CD8-positive, alpha-beta memory T cell (primary cell): ENCODE results near the gene VPS13C. TPM values are rescaled to one million over a fixed set of nuclear protein-coding genes. Genes with fewer than 3 reads are reported as not detected.
A peak's percentile ranks its signal among the peaks of the same experiment; 100 is the strongest.

Experiments
- CTCF ChIA-PET: fragments of 350-600 bp; sonication (Branson Sonifier 250); formaldehyde crosslinking; loops from one replicate; lab custom pipeline; 2021; ENCODE audit warnings: antibody characterized with exemption; lab: Charles Lee
- POLR2A ChIA-PET: fragments of 350-600 bp; sonication (Branson Sonifier 250); formaldehyde crosslinking; loops from one replicate; lab custom pipeline; 2021; ENCODE audit warnings: antibody characterized with exemption; lab: Charles Lee
- DNase-seq, 5 donors: peaks; one replicate each; pipeline versions ENCODE4 v3.0.0 to v3.0.0-alpha.2; 2020 to 2022; ENCODE audit warnings: mixed read lengths in 1 of 5
- H3K27ac ChIP-seq: one replicate; pipeline ENCODE4 v1.7.0; 2013; ENCODE audit warnings: low read depth, mild to moderate bottlenecking, low read length, moderate library complexity
- H3K27me3 ChIP-seq: 2 replicates; pipeline ENCODE4 v1.7.0; 2013; ENCODE audit warnings: low read length, mild to moderate bottlenecking; ENCODE audit not compliant: insufficient read depth, poor library complexity, severe bottlenecking
- H3K36me3 ChIP-seq: 2 replicates; pipeline ENCODE4 v1.7.0; 2013; ENCODE audit warnings: mild to moderate bottlenecking, low read length, moderate library complexity; ENCODE audit not compliant: insufficient read depth
- H3K4me1 ChIP-seq: 2 replicates; pipeline ENCODE4 v1.7.0; 2013; ENCODE audit warnings: mild to moderate bottlenecking, low read length, moderate library complexity; ENCODE audit not compliant: insufficient read depth
- H3K4me3 ChIP-seq: 2 replicates; pipeline ENCODE4 v1.7.0; 2013; ENCODE audit warnings: mild to moderate bottlenecking, low read length
- H3K9me3 ChIP-seq: 2 replicates; pipeline ENCODE4 v1.7.0; 2013; ENCODE audit warnings: mild to moderate bottlenecking, low read length
- H3K27ac Mint-ChIP-seq, 8 donors: one replicate each; pipeline ENCODE4 v1.8.0; 2020 to 2021; ENCODE audit warnings: mixed read lengths in 8 of 8, mild to moderate bottlenecking in 6 of 8, inconsistent platforms in 3 of 8, moderate library complexity in 3 of 8
- H3K27me3 Mint-ChIP-seq, 2 donors: one replicate each; pipeline ENCODE4 v1.8.0; 2020 to 2021; ENCODE audit warnings: mixed read lengths in 2 of 2, mild to moderate bottlenecking in 1 of 2, moderate library complexity in 1 of 2
- H3K36me3 Mint-ChIP-seq, 3 donors: one replicate each; pipeline ENCODE4 v1.8.0; 2020 to 2021; ENCODE audit warnings: mixed read lengths in 3 of 3, inconsistent platforms in 1 of 3, mild to moderate bottlenecking in 1 of 3
- H3K4me1 Mint-ChIP-seq, 3 donors: one replicate each; pipeline ENCODE4 v1.8.0; 2020 to 2021; ENCODE audit warnings: mixed read lengths in 3 of 3, inconsistent platforms in 1 of 3, mild to moderate bottlenecking in 1 of 3
- H3K4me3 Mint-ChIP-seq, 7 donors: one replicate each; pipeline ENCODE4 v1.8.0; 2020 to 2021; ENCODE audit warnings: mixed read lengths in 7 of 7, mild to moderate bottlenecking in 6 of 7, moderate library complexity in 4 of 7, inconsistent platforms in 2 of 7
- H3K9me3 Mint-ChIP-seq, 5 donors: one replicate each; pipeline ENCODE4 v1.8.0; 2020 to 2022; ENCODE audit warnings: mixed read lengths in 5 of 5, mild to moderate bottlenecking in 3 of 5, moderate library complexity in 2 of 5, inconsistent platforms in 1 of 5
- polyA plus RNA-seq: library from polyadenylated mRNA; unstranded; fragments of 300-500 nt; fragmentation: Illumina TruSeq; gene quantifications from one replicate; pipeline ENCODE4 v1.2.3, GENCODE V29; 2021
- total RNA-seq, 2 experiments: library from RNA; stranded (reverse); gene quantifications; one replicate each; pipeline ENCODE4 v1.2.3, GENCODE V29; 2021

Gene VPS13C
- total and polyA plus RNA-seq, 3 experiments from 2014 or later: 15.8 to 42.9 (median 42.5) TPM

GRCh38 chr15:62059108-62059815 is 985 bp downstream of the VPS13C start:
- POLR2A ChIA-PET: interaction anchor here (0.7 kb wide), 1 partner anchor 14 kb away, joined by 3 read pairs; no protein-coding TSS in a partner anchor
- peak overlapping the region; percentile 83 to 99 (median 97) for H3K27ac Mint-ChIP-seq
- H3K9me3 Mint-ChIP-seq: no peaks in the 10 kb centered on the region

DNA sequence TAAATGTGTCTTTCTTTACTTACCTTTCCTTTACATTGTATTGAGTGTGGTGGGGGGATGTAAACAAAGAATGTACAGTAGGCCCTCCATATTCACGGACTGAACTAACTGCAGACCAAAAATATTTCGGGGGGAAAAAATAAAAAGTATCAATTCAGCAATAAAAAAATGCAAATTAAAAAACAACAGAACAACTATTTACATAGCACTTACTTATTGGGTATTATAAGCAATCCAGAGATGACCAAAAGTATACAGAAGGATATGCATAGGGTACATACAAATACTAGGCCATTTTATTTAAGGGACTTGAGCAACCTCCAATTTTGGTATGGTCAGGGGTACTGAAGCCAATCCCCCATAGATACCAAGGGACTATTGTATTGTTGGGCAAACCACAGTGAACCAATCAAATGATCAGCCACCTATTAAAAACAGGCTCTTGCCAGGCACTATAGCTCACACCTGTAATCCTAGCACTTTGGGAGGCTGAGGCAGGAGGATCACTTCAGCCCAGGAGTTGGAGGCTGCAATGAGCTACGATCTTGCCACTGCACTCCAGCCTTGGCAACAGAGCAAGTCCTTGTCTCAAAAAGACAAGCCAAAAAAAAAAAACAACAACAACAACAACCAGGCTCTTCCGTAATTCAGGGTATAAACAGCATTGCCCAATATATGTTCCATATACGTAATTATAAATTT is 1.8 kb downstream of the VPS13C start:
- POLR2A ChIA-PET: no interaction called here
- Histone ChIP-seq H3K27ac (no peak overlapping the region), H3K36me3 (no peaks in the 10 kb centered on the region), H3K27me3 (no peaks in the 10 kb centered on the region), H3K9me3 (no peaks in the 10 kb centered on the region), H3K4me1 (peaks cover 30% of the 10 kb centered on the region), H3K4me3 (no peak overlapping the region)
- Mint-ChIP-seq H3K4me1 (peaks cover 49 to 81% (median 74%) of the 10 kb centered on the region in 3 donors), H3K36me3 (peaks cover 0 to 23% (median 5%) of the 10 kb centered on the region in 3 donors), H3K27me3 (no peaks in the 10 kb centered on the region), H3K27ac (peak overlapping the region in 7 of 8 donors; percentile 9 to 96 (median 72)), H3K4me3 (peak overlapping the region; percentile 71 to 99 (median 93)), H3K9me3 (no peaks in the 10 kb centered on the region)
- CTCF ChIA-PET: no interaction called here
- DNase-seq: no peak

More at GRCh38 chr15:62059108-62059815, 985 bp downstream of the VPS13C start:
- H3K27me3 ChIP-seq: no peaks in the 10 kb centered on the region
- peak overlapping the region; percentile 91 to 99 (median 94) for H3K4me3 Mint-ChIP-seq
- peaks cover 0 to 23% (median 5%) of the 10 kb centered on the region in 3 donors for H3K36me3 Mint-ChIP-seq
- no peaks in the 10 kb centered on the region for H3K36me3 ChIP-seq
- H3K9me3 ChIP-seq: no peaks in the 10 kb centered on the region
- peak overlapping the region; percentile 95 for H3K4me3 ChIP-seq
- CTCF ChIA-PET: interaction anchor here (1.1 to 4.4 kb wide), 4 partner anchors 15 to 212 kb away, joined by 3 to 45 read pairs (median 4); no protein-coding TSS in a partner anchor
- H3K4me1 Mint-ChIP-seq: peaks cover 45 to 77% (median 66%) of the 10 kb centered on the region in 3 donors
- H3K27ac ChIP-seq: peak overlapping the region; percentile 94
- no peak for DNase-seq
- peaks cover 22% of the 10 kb centered on the region for H3K4me1 ChIP-seq
- H3K27me3 Mint-ChIP-seq: no peaks in the 10 kb centered on the region

DNA sequence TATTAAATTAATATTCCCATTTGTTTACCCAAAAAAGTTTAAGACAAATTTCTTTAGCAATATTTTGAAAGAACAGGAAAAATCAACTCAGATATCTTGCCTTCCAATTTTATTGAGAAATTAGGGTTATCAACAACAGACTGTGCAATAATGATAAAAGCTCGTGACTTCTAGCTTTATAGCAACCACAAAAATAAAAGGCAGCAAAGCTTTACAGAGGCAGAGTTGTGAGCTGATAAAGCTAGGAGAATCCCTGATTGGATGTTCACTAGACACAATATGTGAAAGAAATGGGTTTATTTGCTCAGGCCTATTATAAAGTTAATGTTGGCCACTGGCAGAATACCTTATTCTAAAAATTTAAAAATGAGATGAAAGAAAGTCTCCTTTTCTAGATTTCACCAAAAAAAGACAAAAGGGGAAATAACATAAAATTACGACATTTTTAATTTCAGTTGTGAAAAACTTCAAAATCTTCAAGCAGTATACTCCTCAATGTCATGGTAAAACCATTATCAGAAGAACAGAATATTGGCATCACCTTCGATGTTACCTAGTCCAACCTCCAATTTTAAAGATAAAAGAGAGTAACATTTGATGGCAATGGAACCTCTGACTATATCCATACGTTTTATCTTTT is 2.8 kb downstream of the VPS13C start:
- H3K4me1 Mint-ChIP-seq: peaks cover 56 to 87% (median 83%) of the 10 kb centered on the region in 3 donors
- no peaks in the 10 kb centered on the region for H3K9me3 ChIP-seq
- peak overlapping the region in 1 of 7 donors; percentile 46 for H3K4me3 Mint-ChIP-seq
- H3K27ac ChIP-seq: no peak overlapping the region
- DNase-seq: no peak
- peak overlapping the region in 3 of 8 donors; percentile 6 to 47 (median 36) for H3K27ac Mint-ChIP-seq
- no peaks in the 10 kb centered on the region for H3K27me3 ChIP-seq
- H3K4me3 ChIP-seq: no peak overlapping the region
- ChIA-PET CTCF (no interaction called here), POLR2A (no interaction called here)
- H3K27me3 Mint-ChIP-seq: no peaks in the 10 kb centered on the region
- no peaks in the 10 kb centered on the region for H3K9me3 Mint-ChIP-seq
- peaks cover 39% of the 10 kb centered on the region for H3K4me1 ChIP-seq
- no peaks in the 10 kb centered on the region for H3K36me3 ChIP-seq
- peaks cover 0 to 23% (median 5%) of the 10 kb centered on the region in 3 donors for H3K36me3 Mint-ChIP-seq

DNA sequence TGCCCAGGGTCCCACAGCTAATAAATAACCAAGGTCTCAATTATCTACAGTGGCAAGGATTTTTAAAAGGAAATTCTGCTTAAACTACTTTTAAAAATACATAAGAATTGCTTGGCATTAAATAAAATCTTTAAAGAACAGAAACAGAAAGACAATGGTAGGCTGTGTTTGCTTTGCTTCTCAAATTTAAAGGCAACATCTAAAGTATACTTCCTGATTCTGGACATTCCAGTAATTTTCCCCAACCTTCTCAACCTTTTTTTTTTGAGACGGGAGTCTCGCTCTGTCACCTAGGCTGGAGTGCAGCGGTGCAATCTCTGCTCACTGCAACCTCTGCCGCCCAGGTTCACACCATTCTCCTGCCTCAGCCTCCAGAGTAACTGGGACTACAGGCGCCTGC is 5.3 kb downstream of the VPS13C start:
- H3K4me1 Mint-ChIP-seq: peaks cover 57 to 88% (median 80%) of the 10 kb centered on the region in 3 donors
- H3K9me3 ChIP-seq: no peaks in the 10 kb centered on the region
- no peak overlapping the region for H3K4me3 ChIP-seq
- peak overlapping the region in 3 of 8 donors; percentile 17 to 73 (median 37) for H3K27ac Mint-ChIP-seq
- no peak for DNase-seq
- peaks cover 2 to 16% (median 5%) of the 10 kb centered on the region in 3 donors for H3K36me3 Mint-ChIP-seq
- no peaks in the 10 kb centered on the region for H3K36me3 ChIP-seq
- ChIA-PET CTCF (no interaction called here), POLR2A (interaction anchor here (0.8 kb wide), 1 partner anchor 196 kb away, joined by 3 read pairs; no protein-coding TSS in a partner anchor)
- H3K4me3 Mint-ChIP-seq: peak overlapping the region in 1 of 7 donors; percentile 21
- H3K9me3 Mint-ChIP-seq: no peaks in the 10 kb centered on the region
- no peaks in the 10 kb centered on the region for H3K27me3 Mint-ChIP-seq
- H3K27ac ChIP-seq: no peak overlapping the region
- H3K27me3 ChIP-seq: no peaks in the 10 kb centered on the region
- H3K4me1 ChIP-seq: peaks cover 34% of the 10 kb centered on the region

- peaks cover 26% of the 10 kb centered on the region for H3K4me1 ChIP-seq
- no peak overlapping the region for H3K27ac ChIP-seq
- H3K36me3 Mint-ChIP-seq: peaks cover 4 to 13% (median 7%) of the 10 kb centered on the region in 3 donors
- H3K4me3 ChIP-seq: no peak overlapping the region
- no peaks in the 10 kb centered on the region for H3K36me3 ChIP-seq
- H3K27me3 Mint-ChIP-seq: no peaks in the 10 kb centered on the region
- peaks cover 56 to 77% (median 70%) of the 10 kb centered on the region in 3 donors for H3K4me1 Mint-ChIP-seq
- ChIA-PET CTCF (no interaction called here), POLR2A (no interaction called here)
- peak overlapping the region in 1 of 7 donors; percentile 26 for H3K4me3 Mint-ChIP-seq
- H3K9me3 ChIP-seq: no peaks in the 10 kb centered on the region
- no peak for DNase-seq
- H3K9me3 Mint-ChIP-seq: peaks cover 0 to 2% (median 0%) of the 10 kb centered on the region in 5 donors
- H3K27ac Mint-ChIP-seq: peak overlapping the region in 5 of 8 donors; percentile 27 to 84 (median 64)
- no peaks in the 10 kb centered on the region for H3K27me3 ChIP-seq
Observed at GRCh38 chr15:62053439-62054085, 6.7 kb downstream of the VPS13C start.

GRCh38 chr15:62052713-62053112 is 7.5 kb downstream of the VPS13C start:
- Histone ChIP-seq H3K27me3 (no peaks in the 10 kb centered on the region), H3K9me3 (no peaks in the 10 kb centered on the region), H3K4me3 (no peak overlapping the region), H3K27ac (no peak overlapping the region), H3K4me1 (peaks cover 20% of the 10 kb centered on the region), H3K36me3 (no peaks in the 10 kb centered on the region)
- CTCF ChIA-PET: interaction anchor here (1.9 kb wide), 1 partner anchor 14 kb away, joined by 5 read pairs; the partner anchor contains the start of gene C2CD4A
- Mint-ChIP-seq H3K4me1 (peaks cover 51 to 73% (median 66%) of the 10 kb centered on the region in 3 donors), H3K4me3 (no peak overlapping the region), H3K36me3 (peaks cover 4 to 11% (median 7%) of the 10 kb centered on the region in 3 donors), H3K9me3 (peaks cover 0 to 2% (median 0%) of the 10 kb centered on the region in 5 donors), H3K27me3 (no peaks in the 10 kb centered on the region), H3K27ac (peak overlapping the region in 3 of 8 donors; percentile 23 to 84 (median 52))
- no peak for DNase-seq
- POLR2A ChIA-PET: interaction anchor here (0.6 kb wide), 1 partner anchor 9 kb away, joined by 4 read pairs; no protein-coding TSS in a partner anchor

GRCh38 chr15:62051166-62051565 is 9.1 kb downstream of the VPS13C start:
- Histone ChIP-seq H3K4me1 (peaks cover 34% of the 10 kb centered on the region), H3K4me3 (no peak overlapping the region), H3K27me3 (no peaks in the 10 kb centered on the region), H3K9me3 (no peaks in the 10 kb centered on the region), H3K36me3 (no peaks in the 10 kb centered on the region), H3K27ac (no peak overlapping the region)
- Mint-ChIP-seq H3K4me3 (no peak overlapping the region), H3K27me3 (no peaks in the 10 kb centered on the region), H3K36me3 (peaks cover 2 to 7% (median 5%) of the 10 kb centered on the region in 3 donors), H3K9me3 (peaks cover 0 to 2% (median 0%) of the 10 kb centered on the region in 5 donors), H3K27ac (peak overlapping the region in 1 of 8 donors; percentile 4), H3K4me1 (peaks cover 56 to 73% (median 66%) of the 10 kb centered on the region in 3 donors)
- POLR2A ChIA-PET: interaction anchor here (1.3 kb wide), 1 partner anchor 9 kb away, joined by 3 read pairs; the partner anchor contains the start of gene VPS13C
- no peak for DNase-seq
- CTCF ChIA-PET: interaction anchor here (1.9 kb wide), 1 partner anchor 16 kb away, joined by 5 read pairs; the partner anchor contains the start of gene C2CD4A
